Spleen (tissue), 7 donors: ENCODE measurements around the gene EIF3A.

ENCODE experiments used
- POLR2AphosphoS5 ChIP-seq, 3 donors: sonication (generic); formaldehyde crosslinking; IDR thresholded peaks; one replicate each; pipeline ENCODE4 v1.5.1; 2017; ENCODE audit warnings: antibody characterized with exemption in 3 of 3
- TF ChIP-seq, protein P1 (sequence below), 11 experiments: fragments of 200-600 bp in 7 of 11; fragments of 450-650 bp in 4 of 11; sonication (generic) in 4 of 11; IDR thresholded peaks in 8 of 11; conservative IDR thresholded peaks in 3 of 11; 1 replicate in 7 of 11; 2 replicates in 4 of 11; pipeline versions ENCODE4 v1.4.0 to v1.8.0; 2016 to 2021; ENCODE audit warnings: antibody characterized with exemption in 11 of 11, inconsistent platforms in 4 of 11, mild to moderate bottlenecking in 1 of 11
- donor health status: DM: no; HTN: no; CAD: no; lungs with moderate emphysema.
- donor health status: DM: no; HTN: no; CAD: no.
- donor health status: DM: no; HTN: no; CAD: no.

DNA sequence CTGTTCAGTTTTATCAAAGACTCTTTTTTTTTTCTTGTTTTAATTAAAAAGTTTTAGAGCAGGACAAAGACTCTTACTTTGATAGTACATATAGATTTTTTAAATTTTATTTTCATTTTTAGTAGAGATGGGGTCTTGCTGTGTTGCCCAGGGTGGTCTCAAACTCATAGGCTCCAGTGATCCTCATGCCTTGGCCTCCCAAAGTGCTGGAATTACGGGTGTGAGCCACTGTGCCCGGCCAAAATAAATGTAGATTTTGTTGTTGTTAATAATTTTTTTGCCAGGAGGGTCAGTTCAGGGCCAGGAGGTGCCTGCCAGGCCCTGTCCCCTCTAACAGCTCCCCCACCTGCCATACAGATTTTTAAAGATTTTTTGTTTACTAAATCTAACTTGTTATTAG lies 40.3 kb upstream of the EIF3A start:
- TF ChIP-seq, protein P1, sequence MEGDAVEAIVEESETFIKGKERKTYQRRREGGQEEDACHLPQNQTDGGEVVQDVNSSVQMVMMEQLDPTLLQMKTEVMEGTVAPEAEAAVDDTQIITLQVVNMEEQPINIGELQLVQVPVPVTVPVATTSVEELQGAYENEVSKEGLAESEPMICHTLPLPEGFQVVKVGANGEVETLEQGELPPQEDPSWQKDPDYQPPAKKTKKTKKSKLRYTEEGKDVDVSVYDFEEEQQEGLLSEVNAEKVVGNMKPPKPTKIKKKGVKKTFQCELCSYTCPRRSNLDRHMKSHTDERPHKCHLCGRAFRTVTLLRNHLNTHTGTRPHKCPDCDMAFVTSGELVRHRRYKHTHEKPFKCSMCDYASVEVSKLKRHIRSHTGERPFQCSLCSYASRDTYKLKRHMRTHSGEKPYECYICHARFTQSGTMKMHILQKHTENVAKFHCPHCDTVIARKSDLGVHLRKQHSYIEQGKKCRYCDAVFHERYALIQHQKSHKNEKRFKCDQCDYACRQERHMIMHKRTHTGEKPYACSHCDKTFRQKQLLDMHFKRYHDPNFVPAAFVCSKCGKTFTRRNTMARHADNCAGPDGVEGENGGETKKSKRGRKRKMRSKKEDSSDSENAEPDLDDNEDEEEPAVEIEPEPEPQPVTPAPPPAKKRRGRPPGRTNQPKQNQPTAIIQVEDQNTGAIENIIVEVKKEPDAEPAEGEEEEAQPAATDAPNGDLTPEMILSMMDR (IDR thresholded peaks at IDR 0.05 in 8 of 11, conservative IDR thresholded peaks at IDR 0.05 in 3 of 11), result no peak
- no peak for TF ChIP-seq POLR2AphosphoS5 (IDR thresholded peaks at IDR 0.05)
